Common myeloid progenitor, CD34-positive (primary cell): ENCODE data around the gene SPINT3.

ENCODE experiments used
- CTCF ChIA-PET: fragments of 350-600 bp; sonication (Branson Sonifier 250); formaldehyde crosslinking; loops from one replicate; lab custom pipeline; 2021; ENCODE audit warnings: antibody characterized with exemption; lab: Charles Lee
- POLR2A ChIA-PET: fragments of 350-600 bp; sonication (Branson Sonifier 250); formaldehyde crosslinking; loops from one replicate; lab custom pipeline; 2021; ENCODE audit warnings: antibody characterized with exemption; lab: Charles Lee
- DNase-seq, 3 donors: peaks; one replicate each; pipeline versions ENCODE4 v3.0.0 to v3.0.0-alpha.2; 2013
- H3K27ac ChIP-seq, 2 experiments: 1 replicate in 1 of 2; 2 replicates in 1 of 2; pipeline ENCODE4 v1.7.0; 2013; ENCODE audit warnings: inconsistent platforms in 2 of 2, low read length in 2 of 2, mild to moderate bottlenecking in 2 of 2, low read depth in 1 of 2, moderate library complexity in 1 of 2; ENCODE audit not compliant: severe bottlenecking in 2 of 2, insufficient read depth in 1 of 2, poor library complexity in 1 of 2
- H3K27me3 ChIP-seq, 5 experiments: replicated peaks in 2 of 5; 1 replicate in 3 of 5; 2 replicates in 2 of 5; pipeline versions ENCODE4 v1.6.1 to v1.7.0; 2013; ENCODE audit warnings: low read length in 4 of 5, mild to moderate bottlenecking in 2 of 5, moderate library complexity in 2 of 5, inconsistent platforms in 1 of 5; ENCODE audit not compliant: insufficient read depth in 5 of 5, control insufficient read depth in 4 of 5
- H3K36me3 ChIP-seq, 4 experiments: 1 replicate in 2 of 4; 2 replicates in 2 of 4; pipeline versions ENCODE4 v1.6.1 to v1.7.0; 2013; ENCODE audit warnings: low read length in 3 of 4, control low read depth in 1 of 4, mild to moderate bottlenecking in 1 of 4; ENCODE audit not compliant: control insufficient read depth in 4 of 4, insufficient read depth in 4 of 4
- H3K4me1 ChIP-seq, 4 experiments: 1 replicate in 3 of 4; 2 replicates in 1 of 4; pipeline versions ENCODE4 v1.6.1 to v1.7.1; 2013; ENCODE audit warnings: low read length in 3 of 4, mild to moderate bottlenecking in 3 of 4, control low read depth in 1 of 4, inconsistent platforms in 1 of 4, moderate library complexity in 1 of 4; ENCODE audit not compliant: control insufficient read depth in 4 of 4, insufficient read depth in 4 of 4; ENCODE audit errors: control extremely low read depth in 1 of 4
- H3K4me3 ChIP-seq, 7 experiments: 1 replicate in 4 of 7; 2 replicates in 3 of 7; pipeline versions ENCODE4 v1.5.1 to v1.7.0; 2013; ENCODE audit warnings: mild to moderate bottlenecking in 7 of 7, low read length in 6 of 7, moderate library complexity in 6 of 7, inconsistent platforms in 2 of 7, low read depth in 2 of 7, control low read depth in 1 of 7; ENCODE audit not compliant: insufficient read depth in 4 of 7, control insufficient read depth in 1 of 7; ENCODE audit errors: extremely low read depth in 1 of 7
- H3K9me3 ChIP-seq, 5 experiments: 1 replicate in 4 of 5; 2 replicates in 1 of 5; pipeline versions ENCODE4 v1.6.1 to v1.7.1; 2013; ENCODE audit warnings: low read length in 4 of 5, mild to moderate bottlenecking in 2 of 5, inconsistent platforms in 1 of 5, low read depth in 1 of 5, moderate library complexity in 1 of 5; ENCODE audit not compliant: control insufficient read depth in 4 of 5, insufficient read depth in 2 of 5; ENCODE audit errors: control extremely low read depth in 1 of 5
- WGBS: methylation state at CpG from one replicate; pipeline ENCODE4 v1.1.5; 2013; ENCODE audit not compliant: insufficient coverage; 5-methylcytosine and 5-hydroxymethylcytosine counted together

SPINT3 gene

GRCh38 chr20:45510242-45510862 lies 5.1 kb downstream of the SPINT3 start:
- H3K9me3 ChIP-seq, result no peaks in the 10 kb centered on the region
- H3K36me3 ChIP-seq, result no peaks in the 10 kb centered on the region
- no peak overlapping the region for H3K27ac ChIP-seq
- POLR2A ChIA-PET, result no interaction called here
- no peaks in the 10 kb centered on the region for H3K4me1 ChIP-seq
- WGBS, result no CpG with 5 or more reads among the region's 5 CpGs
- H3K4me3 ChIP-seq, result no peak overlapping the region
- peaks cover 3 to 13% (median 10%) of the 10 kb centered on the region in 5 experiments for H3K27me3 ChIP-seq
- CTCF ChIA-PET, result interaction anchor here (0.6 kb wide), 1 partner anchor 20 kb away, joined by 4 read pairs; no protein-coding TSS in a partner anchor
- no peak for DNase-seq

GRCh38 chr20:45509091-45509490 lies 6.3 kb downstream of the SPINT3 start:
- no peak for DNase-seq
- H3K27ac ChIP-seq, result no peak overlapping the region
- H3K36me3 ChIP-seq, result no peaks in the 10 kb centered on the region
- WGBS, result 94% methylated on average over 4 of the region's 4 CpGs
- H3K4me1 ChIP-seq, result no peaks in the 10 kb centered on the region
- no peak overlapping the region for H3K4me3 ChIP-seq
- CTCF ChIA-PET, result no interaction called here
- POLR2A ChIA-PET, result no interaction called here
- H3K27me3 ChIP-seq, result peaks cover 3 to 16% (median 10%) of the 10 kb centered on the region in 5 experiments
- H3K9me3 ChIP-seq, result no peaks in the 10 kb centered on the region

- no peak for DNase-seq
- H3K9me3 ChIP-seq, result no peaks in the 10 kb centered on the region
- ChIA-PET POLR2A (no interaction called here), CTCF (no interaction called here)
- H3K27ac ChIP-seq, result no peak overlapping the region
- 91% methylated on average over 6 of the region's 7 CpGs for WGBS
- peaks cover 0 to 12% (median 10%) of the 10 kb centered on the region in 5 experiments for H3K27me3 ChIP-seq
- no peaks in the 10 kb centered on the region for H3K4me1 ChIP-seq
- no peak overlapping the region for H3K4me3 ChIP-seq
- H3K36me3 ChIP-seq, result no peaks in the 10 kb centered on the region
These were observed 7.1 kb downstream of the SPINT3 start for GRCh38 chr20:45508068-45508886.

GRCh38 chr20:45507011-45507820 lies 8.2 kb downstream of the SPINT3 start:
- no peak overlapping the region for H3K27ac ChIP-seq
- WGBS, result 100% methylated on average over 3 of the region's 5 CpGs
- peaks cover 0 to 19% (median 9%) of the 10 kb centered on the region in 5 experiments for H3K27me3 ChIP-seq
- no peaks in the 10 kb centered on the region for H3K4me1 ChIP-seq
- ChIA-PET POLR2A (no interaction called here), CTCF (no interaction called here)
- H3K9me3 ChIP-seq, result no peaks in the 10 kb centered on the region
- no peak overlapping the region for H3K4me3 ChIP-seq
- no peak for DNase-seq
- H3K36me3 ChIP-seq, result no peaks in the 10 kb centered on the region

GRCh38 chr20:45506398-45506797 lies 9.0 kb downstream of the SPINT3 start:
- H3K4me1 ChIP-seq, result no peaks in the 10 kb centered on the region
- H3K36me3 ChIP-seq, result no peaks in the 10 kb centered on the region
- no peak overlapping the region for H3K4me3 ChIP-seq
- H3K9me3 ChIP-seq, result no peaks in the 10 kb centered on the region
- POLR2A ChIA-PET, result no interaction called here
- H3K27ac ChIP-seq, result no peak overlapping the region
- DNase-seq, result no peak
- CTCF ChIA-PET, result no interaction called here
- WGBS, result 100% methylated on average over 2 of the region's 2 CpGs
- H3K27me3 ChIP-seq, result peaks cover 0 to 23% (median 9%) of the 10 kb centered on the region in 5 experiments

- Histone ChIP-seq H3K36me3 (no peaks in the 10 kb centered on the region), H3K4me3 (no peak overlapping the region), H3K27ac (no peak overlapping the region), H3K4me1 (no peaks in the 10 kb centered on the region), H3K9me3 (no peaks in the 10 kb centered on the region), H3K27me3 (peaks cover 6 to 33% (median 8%) of the 10 kb centered on the region in 5 experiments)
- ChIA-PET CTCF (no interaction called here), POLR2A (no interaction called here)
- DNase-seq, result no peak
- WGBS, result no CpG with 5 or more reads among the region's 2 CpGs
These were observed 12.0 kb downstream of the SPINT3 start for GRCh38 chr20:45503403-45503802.
